ENCODE data around the gene ADGRA3. TPM values are rescaled to one million over a fixed set of nuclear protein-coding genes. Genes with fewer than 3 reads are reported as not detected.

ADGRA3 gene
- total and polyA plus RNA-seq, 2 of the 13 experiments (the other 11 are each of a cell fraction or from before 2014, with no cell fraction given), result 32.2 to 40.8 TPM

DNA sequence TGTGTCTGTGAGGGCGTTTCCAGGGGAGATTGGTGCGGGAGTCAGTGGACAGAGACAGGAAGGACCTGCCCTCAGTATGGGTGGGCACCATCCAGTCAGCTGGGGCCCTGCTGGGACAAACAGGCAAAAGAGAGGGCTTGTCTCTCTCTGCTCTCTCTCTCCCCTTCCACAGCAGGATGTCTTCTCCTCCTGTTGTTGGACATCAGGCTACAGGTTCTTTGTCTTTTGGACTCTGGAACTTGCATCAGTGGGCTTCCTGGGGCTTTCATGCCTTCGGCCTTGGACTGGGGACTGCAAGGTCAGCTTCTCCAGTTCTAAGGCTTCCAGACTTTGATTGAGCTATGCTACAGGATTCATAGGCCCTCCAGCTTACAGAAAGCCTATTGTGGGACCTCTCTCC is 59.6 kb downstream of the ADGRA3 start (continued):
- TF ChIP-seq, protein P1, sequence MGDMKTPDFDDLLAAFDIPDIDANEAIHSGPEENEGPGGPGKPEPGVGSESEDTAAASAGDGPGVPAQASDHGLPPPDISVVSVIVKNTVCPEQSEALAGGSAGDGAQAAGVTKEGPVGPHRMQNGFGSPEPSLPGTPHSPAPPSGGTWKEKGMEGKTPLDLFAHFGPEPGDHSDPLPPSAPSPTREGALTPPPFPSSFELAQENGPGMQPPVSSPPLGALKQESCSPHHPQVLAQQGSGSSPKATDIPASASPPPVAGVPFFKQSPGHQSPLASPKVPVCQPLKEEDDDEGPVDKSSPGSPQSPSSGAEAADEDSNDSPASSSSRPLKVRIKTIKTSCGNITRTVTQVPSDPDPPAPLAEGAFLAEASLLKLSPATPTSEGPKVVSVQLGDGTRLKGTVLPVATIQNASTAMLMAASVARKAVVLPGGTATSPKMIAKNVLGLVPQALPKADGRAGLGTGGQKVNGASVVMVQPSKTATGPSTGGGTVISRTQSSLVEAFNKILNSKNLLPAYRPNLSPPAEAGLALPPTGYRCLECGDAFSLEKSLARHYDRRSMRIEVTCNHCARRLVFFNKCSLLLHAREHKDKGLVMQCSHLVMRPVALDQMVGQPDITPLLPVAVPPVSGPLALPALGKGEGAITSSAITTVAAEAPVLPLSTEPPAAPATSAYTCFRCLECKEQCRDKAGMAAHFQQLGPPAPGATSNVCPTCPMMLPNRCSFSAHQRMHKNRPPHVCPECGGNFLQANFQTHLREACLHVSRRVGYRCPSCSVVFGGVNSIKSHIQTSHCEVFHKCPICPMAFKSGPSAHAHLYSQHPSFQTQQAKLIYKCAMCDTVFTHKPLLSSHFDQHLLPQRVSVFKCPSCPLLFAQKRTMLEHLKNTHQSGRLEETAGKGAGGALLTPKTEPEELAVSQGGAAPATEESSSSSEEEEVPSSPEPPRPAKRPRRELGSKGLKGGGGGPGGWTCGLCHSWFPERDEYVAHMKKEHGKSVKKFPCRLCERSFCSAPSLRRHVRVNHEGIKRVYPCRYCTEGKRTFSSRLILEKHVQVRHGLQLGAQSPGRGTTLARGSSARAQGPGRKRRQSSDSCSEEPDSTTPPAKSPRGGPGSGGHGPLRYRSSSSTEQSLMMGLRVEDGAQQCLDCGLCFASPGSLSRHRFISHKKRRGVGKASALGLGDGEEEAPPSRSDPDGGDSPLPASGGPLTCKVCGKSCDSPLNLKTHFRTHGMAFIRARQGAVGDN (CRISPR knock-in tag; IDR thresholded peaks at IDR 0.05), result peak; percentile 53
- TF ChIP-seq XRCC5 (optimal IDR thresholded peaks at IDR 0.05; ENCODE audit: low read length) (peak; percentile 51), CEBPG (CRISPR knock-in tag; IDR thresholded peaks at IDR 0.05) (peak; percentile 87), ETV5 (CRISPR knock-in tag; IDR thresholded peaks at IDR 0.05; ENCODE audit: borderline replicate concordance) (peak; percentile 80), ZKSCAN5 (CRISPR knock-in tag; IDR thresholded peaks at IDR 0.05) (no peak), NR2F2 (IDR thresholded peaks at IDR 0.05; ENCODE audit: borderline replicate concordance, low read depth) (peak; percentile 66; the same call in 1 of the 2 replicates), REPIN1 (CRISPR knock-in tag; IDR thresholded peaks at IDR 0.05; ENCODE audit: borderline replicate concordance, low read depth) (peak; percentile 29; the same call in 1 of the 2 replicates), HOXA7 (CRISPR knock-in tag; IDR thresholded peaks at IDR 0.05) (0 out of 2 replicates have a peak, but pooled peaks have one; percentile 44), NR2C2 (CRISPR knock-in tag; IDR thresholded peaks at IDR 0.05; ENCODE audit: borderline replicate concordance) (peak; percentile 37; the same call in 1 of the 2 replicates), ZBTB38 (CRISPR knock-in tag; IDR thresholded peaks at IDR 0.05) (peak; percentile 54; the same call in 1 of the 2 replicates), FOXP1 (IDR thresholded peaks at IDR 0.05) (no peak), FOXP1 (CRISPR knock-in tag; IDR thresholded peaks at IDR 0.05) (peak; percentile 60), HDAC1 (CRISPR knock-in tag; IDR thresholded peaks at IDR 0.05) (peak; percentile 89)
- TF ChIP-seq, protein P2, sequence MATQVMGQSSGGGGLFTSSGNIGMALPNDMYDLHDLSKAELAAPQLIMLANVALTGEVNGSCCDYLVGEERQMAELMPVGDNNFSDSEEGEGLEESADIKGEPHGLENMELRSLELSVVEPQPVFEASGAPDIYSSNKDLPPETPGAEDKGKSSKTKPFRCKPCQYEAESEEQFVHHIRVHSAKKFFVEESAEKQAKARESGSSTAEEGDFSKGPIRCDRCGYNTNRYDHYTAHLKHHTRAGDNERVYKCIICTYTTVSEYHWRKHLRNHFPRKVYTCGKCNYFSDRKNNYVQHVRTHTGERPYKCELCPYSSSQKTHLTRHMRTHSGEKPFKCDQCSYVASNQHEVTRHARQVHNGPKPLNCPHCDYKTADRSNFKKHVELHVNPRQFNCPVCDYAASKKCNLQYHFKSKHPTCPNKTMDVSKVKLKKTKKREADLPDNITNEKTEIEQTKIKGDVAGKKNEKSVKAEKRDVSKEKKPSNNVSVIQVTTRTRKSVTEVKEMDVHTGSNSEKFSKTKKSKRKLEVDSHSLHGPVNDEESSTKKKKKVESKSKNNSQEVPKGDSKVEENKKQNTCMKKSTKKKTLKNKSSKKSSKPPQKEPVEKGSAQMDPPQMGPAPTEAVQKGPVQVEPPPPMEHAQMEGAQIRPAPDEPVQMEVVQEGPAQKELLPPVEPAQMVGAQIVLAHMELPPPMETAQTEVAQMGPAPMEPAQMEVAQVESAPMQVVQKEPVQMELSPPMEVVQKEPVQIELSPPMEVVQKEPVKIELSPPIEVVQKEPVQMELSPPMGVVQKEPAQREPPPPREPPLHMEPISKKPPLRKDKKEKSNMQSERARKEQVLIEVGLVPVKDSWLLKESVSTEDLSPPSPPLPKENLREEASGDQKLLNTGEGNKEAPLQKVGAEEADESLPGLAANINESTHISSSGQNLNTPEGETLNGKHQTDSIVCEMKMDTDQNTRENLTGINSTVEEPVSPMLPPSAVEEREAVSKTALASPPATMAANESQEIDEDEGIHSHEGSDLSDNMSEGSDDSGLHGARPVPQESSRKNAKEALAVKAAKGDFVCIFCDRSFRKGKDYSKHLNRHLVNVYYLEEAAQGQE (IDR thresholded peaks at IDR 0.05; ENCODE audit: borderline replicate concordance in 1 of 2, low read depth in 1 of 2, low read length in 2 of 2), result peak in 1 of 2 experiments; percentile 63; a peak in 1 of 4 replicates
- TF ChIP-seq, protein P3, sequence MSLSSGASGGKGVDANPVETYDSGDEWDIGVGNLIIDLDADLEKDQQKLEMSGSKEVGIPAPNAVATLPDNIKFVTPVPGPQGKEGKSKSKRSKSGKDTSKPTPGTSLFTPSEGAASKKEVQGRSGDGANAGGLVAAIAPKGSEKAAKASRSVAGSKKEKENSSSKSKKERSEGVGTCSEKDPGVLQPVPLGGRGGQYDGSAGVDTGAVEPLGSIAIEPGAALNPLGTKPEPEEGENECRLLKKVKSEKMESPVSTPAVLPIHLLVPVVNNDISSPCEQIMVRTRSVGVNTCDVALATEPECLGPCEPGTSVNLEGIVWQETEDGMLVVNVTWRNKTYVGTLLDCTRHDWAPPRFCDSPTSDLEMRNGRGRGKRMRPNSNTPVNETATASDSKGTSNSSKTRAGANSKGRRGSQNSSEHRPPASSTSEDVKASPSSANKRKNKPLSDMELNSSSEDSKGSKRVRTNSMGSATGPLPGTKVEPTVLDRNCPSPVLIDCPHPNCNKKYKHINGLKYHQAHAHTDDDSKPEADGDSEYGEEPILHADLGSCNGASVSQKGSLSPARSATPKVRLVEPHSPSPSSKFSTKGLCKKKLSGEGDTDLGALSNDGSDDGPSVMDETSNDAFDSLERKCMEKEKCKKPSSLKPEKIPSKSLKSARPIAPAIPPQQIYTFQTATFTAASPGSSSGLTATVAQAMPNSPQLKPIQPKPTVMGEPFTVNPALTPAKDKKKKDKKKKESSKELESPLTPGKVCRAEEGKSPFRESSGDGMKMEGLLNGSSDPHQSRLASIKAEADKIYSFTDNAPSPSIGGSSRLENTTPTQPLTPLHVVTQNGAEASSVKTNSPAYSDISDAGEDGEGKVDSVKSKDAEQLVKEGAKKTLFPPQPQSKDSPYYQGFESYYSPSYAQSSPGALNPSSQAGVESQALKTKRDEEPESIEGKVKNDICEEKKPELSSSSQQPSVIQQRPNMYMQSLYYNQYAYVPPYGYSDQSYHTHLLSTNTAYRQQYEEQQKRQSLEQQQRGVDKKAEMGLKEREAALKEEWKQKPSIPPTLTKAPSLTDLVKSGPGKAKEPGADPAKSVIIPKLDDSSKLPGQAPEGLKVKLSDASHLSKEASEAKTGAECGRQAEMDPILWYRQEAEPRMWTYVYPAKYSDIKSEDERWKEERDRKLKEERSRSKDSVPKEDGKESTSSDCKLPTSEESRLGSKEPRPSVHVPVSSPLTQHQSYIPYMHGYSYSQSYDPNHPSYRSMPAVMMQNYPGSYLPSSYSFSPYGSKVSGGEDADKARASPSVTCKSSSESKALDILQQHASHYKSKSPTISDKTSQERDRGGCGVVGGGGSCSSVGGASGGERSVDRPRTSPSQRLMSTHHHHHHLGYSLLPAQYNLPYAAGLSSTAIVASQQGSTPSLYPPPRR (CRISPR knock-in tag; IDR thresholded peaks at IDR 0.05; ENCODE audit: borderline replicate concordance), result peak; percentile 49; the same call in 1 of the 2 replicates
- TF ChIP-seq, protein P4, sequence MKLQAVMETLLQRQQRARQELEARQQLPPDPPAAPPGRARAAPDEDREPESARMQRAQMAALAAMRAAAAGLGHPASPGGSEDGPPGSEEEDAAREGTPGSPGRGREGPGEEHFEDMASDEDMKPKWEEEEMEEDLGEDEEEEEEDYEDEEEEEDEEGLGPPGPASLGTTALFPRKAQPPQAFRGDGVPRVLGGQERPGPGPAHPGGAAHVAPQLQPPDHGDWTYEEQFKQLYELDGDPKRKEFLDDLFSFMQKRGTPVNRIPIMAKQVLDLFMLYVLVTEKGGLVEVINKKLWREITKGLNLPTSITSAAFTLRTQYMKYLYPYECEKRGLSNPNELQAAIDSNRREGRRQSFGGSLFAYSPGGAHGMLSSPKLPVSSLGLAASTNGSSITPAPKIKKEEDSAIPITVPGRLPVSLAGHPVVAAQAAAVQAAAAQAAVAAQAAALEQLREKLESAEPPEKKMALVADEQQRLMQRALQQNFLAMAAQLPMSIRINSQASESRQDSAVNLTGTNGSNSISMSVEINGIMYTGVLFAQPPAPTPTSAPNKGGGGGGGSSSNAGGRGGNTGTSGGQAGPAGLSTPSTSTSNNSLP (IDR thresholded peaks at IDR 0.05; ENCODE audit: low read depth, low read length), result peak; percentile 32; the same call in 1 of the 2 replicates
